NB4 (cell line): ENCODE data around the gene TAGLN2.

ENCODE experiments used
- DNase-seq: peaks from one replicate; pipeline ENCODE4 v3.0.0; 2010; ENCODE audit warnings: low read depth
- H3K4me3 ChIP-seq: one replicate; pipeline ENCODE4 v1.5.1; 2011; ENCODE audit warnings: mild to moderate bottlenecking, low read depth, low read length, moderate library complexity
- MYC ChIP-seq: IDR thresholded peaks from 2 replicates; pipeline ENCODE4 v1.6.1; 2011; ENCODE audit warnings: low read depth, low read length
- POLR2A ChIP-seq: IDR thresholded peaks from 2 replicates; pipeline ENCODE4 v1.6.1; 2011; ENCODE audit warnings: mild to moderate bottlenecking; ENCODE audit not compliant: insufficient read length; ENCODE audit errors: extremely low read depth
- TF ChIP-seq, protein P1 (sequence below): IDR thresholded peaks from one replicate; pipeline ENCODE4 v1.5.1; 2012; ENCODE audit warnings: low read depth, low read length
- TF ChIP-seq, protein P2 (sequence below): IDR thresholded peaks from 2 replicates; pipeline ENCODE4 v1.6.1; 2011; ENCODE audit warnings: low read depth, low read length

TAGLN2 gene

DNA sequence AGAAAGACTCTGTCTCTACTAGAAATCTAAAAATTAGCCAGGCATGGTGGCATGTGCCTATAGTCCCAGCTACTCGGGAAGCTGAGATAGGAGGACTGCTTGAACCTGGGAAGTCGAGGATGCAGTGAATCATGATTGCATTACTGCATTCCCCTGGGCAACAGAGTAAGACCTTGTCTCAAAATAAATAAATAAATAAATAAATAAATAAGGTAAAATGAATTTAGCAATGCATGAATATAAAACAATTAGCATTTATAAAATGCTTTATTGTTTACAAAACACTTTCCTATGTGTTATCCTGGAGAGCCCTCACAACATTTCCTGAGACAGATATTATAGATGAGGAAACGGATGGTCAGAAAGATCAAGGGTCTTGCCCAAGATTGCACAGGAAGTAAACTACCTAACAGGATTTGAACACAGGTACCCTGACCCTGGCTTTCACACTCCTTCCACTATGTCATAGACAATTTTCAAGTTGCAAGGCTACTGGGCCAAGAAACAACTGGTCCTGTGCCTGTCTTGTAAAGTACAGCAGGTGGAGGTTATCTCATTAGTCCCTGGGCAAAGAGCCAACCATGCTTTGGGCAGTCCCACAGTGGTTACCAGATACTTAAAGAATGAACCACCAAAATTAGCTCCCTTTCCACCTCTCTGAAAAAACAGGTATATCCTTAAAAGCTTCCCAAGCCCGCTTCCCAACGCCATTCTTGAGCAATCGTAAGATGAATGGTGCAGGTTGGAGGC, 47.4 kb downstream of the TAGLN2 start:
- no peak for TF ChIP-seq MYC
- no peak for DNase-seq
- H3K4me3 ChIP-seq = no peak overlapping the region

DNA sequence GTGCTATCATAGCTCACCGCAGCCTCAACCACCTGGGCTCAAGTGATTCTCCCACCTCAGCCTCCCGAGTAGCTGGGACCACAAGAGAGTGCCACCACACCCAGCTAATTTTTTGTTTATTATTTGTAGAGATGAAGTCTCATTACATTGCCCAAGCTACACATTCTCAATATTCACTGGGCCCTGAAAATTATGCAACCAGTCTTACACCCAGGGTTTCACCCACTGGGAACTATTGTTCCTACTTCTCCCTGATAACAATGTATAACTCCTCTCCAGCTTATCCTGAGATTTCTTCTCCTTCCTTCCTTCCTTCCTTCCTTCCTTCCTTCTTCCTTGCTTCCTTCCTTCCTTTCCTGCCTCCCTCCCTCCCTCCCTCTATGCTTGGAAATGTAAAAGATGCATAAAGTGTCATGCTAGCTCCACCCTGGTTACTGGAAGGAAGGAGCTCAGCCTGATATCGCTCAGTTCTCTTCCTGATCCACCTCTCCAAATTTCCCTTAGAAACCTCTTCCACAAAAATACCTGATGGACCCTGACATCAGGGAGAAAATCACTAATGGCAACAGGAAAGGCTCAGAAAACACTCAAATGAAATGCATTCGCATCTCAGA, 51.7 kb downstream of the TAGLN2 start:
- no peak overlapping the region for H3K4me3 ChIP-seq
- DNase-seq = no peak
- TF ChIP-seq, protein P1, sequence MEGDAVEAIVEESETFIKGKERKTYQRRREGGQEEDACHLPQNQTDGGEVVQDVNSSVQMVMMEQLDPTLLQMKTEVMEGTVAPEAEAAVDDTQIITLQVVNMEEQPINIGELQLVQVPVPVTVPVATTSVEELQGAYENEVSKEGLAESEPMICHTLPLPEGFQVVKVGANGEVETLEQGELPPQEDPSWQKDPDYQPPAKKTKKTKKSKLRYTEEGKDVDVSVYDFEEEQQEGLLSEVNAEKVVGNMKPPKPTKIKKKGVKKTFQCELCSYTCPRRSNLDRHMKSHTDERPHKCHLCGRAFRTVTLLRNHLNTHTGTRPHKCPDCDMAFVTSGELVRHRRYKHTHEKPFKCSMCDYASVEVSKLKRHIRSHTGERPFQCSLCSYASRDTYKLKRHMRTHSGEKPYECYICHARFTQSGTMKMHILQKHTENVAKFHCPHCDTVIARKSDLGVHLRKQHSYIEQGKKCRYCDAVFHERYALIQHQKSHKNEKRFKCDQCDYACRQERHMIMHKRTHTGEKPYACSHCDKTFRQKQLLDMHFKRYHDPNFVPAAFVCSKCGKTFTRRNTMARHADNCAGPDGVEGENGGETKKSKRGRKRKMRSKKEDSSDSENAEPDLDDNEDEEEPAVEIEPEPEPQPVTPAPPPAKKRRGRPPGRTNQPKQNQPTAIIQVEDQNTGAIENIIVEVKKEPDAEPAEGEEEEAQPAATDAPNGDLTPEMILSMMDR = no peak
- TF ChIP-seq, protein P2, sequence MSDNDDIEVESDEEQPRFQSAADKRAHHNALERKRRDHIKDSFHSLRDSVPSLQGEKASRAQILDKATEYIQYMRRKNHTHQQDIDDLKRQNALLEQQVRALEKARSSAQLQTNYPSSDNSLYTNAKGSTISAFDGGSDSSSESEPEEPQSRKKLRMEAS = no peak
- TF ChIP-seq POLR2A = no peak
- TF ChIP-seq MYC = no peak

DNA sequence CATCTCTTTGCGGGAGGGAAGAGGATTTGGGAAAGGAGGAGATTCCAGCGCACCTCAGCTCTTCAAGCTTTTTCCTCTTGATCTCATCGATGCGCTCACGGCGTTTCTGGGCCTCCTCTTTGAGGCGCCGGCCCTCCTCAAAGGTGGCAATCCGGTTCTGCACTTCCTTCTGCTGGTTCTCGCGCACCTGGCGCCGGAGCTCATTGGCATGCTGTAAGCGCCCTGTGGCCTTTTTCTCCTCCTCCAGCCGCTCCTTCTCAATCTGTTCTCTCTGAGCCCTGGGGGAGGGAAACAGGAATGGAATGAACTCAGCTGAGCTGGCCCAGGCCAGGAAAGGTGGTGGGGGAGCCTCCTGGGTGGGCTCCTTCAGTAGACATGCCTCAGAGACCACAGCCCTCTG, 52.4 kb downstream of the TAGLN2 start:
- no peak for DNase-seq
- TF ChIP-seq, protein P2 = no peak
- TF ChIP-seq, protein P1 = no peak
- TF ChIP-seq POLR2A (no peak), MYC (no peak)
- no peak overlapping the region for H3K4me3 ChIP-seq

DNA sequence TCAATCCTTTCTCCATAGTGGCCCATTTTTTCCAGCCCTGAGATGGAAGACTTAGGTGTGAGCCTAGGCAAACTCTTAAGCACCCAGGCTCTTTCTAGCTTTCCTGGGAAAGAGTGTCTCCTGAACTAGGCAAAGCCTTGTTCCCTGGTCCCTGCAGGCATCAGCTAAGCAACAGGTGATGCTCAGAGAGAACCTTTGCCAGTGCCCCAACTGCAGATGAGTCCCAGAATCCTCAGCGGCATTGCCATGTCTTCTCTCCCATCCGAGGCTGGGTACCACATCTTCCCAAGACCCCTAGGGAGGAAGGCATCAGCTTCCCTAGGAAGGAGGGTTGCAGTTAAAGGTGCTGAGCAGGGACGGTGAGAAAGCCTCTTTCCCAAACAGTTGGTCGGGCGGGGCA, 54.6 kb downstream of the TAGLN2 start:
- TF ChIP-seq, protein P1 = no peak
- TF ChIP-seq MYC (no peak), POLR2A (no peak)
- TF ChIP-seq, protein P2 = no peak
- H3K4me3 ChIP-seq = no peak overlapping the region
- DNase-seq = no peak

DNA sequence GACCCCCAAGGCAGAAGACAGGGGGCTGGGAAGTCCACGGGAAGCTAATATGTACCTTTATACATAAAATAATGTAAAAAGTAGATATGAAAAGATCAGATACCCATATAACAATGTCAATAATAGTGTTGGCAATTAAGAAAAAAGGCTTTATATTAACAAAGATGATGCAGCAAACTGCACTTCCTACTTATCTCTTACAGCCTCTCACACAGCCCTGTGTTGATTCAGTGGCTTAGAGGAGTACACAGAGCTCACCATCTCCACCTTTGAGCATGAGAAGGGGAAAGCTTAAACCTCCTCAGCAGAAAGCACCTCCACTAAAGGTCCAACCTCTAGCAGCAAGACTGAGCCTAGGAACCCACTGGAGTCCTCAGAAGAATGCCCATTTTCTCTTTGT, 55.7 kb downstream of the TAGLN2 start:
- H3K4me3 ChIP-seq = no peak overlapping the region
- no peak for TF ChIP-seq POLR2A
- TF ChIP-seq, protein P1 = no peak
- TF ChIP-seq MYC = no peak
- TF ChIP-seq, protein P2 = no peak
- DNase-seq = no peak

DNA sequence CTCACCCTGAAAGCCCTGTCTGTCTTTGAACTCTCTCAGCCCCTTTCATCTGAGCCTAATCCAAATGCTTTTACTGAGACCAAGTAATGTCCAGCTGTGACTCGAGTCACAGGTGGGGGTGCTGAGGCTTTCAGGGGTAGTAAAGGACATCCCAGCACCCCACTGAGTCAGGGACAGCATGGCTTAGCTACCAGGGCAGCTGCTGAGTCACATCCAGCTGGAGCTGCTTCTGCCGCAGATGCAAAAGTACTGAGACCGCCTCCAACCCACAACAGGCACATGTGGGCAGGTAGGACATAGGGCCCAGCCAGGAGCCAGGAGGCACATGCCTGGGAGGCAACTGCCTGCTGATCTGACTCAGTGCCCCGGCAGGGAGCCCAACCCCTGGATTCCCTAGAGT, 56.1 kb downstream of the TAGLN2 start:
- no peak for TF ChIP-seq POLR2A
- no peak for TF ChIP-seq MYC
- TF ChIP-seq, protein P2 = no peak
- TF ChIP-seq, protein P1 = no peak
- peak; percentile 65 for DNase-seq
- H3K4me3 ChIP-seq = no peak overlapping the region
